IMR-90 (cell line): Measurements from ENCODE around the gene CNTN5. TPM values are rescaled to one million over a fixed set of nuclear protein-coding genes. Genes with fewer than 3 reads are reported as not detected.

Source experiments
- ATAC-seq: fragments of 200-7000 bp; cut with Tn5 transposase; 2 replicates; pipeline ENCODE4 v1.9.1; 2020; ENCODE audit warnings: low read depth, mild to moderate bottlenecking, moderate library complexity
- BruUV-seq: library from RNA; stranded (reverse); fragments of 400-500 nt; replicated peaks from 2 replicates; lab custom pipeline; 2021; lab: Mats Ljungman, UMichigan
- CTCF ChIA-PET: fragments of 300-600 bp; formaldehyde crosslinking; extraction: SDS; loops from one replicate; lab custom pipeline; 2021; ENCODE audit warnings: antibody characterized with exemption; lab: Yijun Ruan, JAX
- POLR2A ChIA-PET: fragments of 300-600 bp; sonication (Branson Sonifier 250); formaldehyde crosslinking; loops from one replicate; lab custom pipeline; 2022; ENCODE audit warnings: antibody characterized with exemption; ENCODE audit not compliant: unreplicated experiment; lab: Charles Lee
- DNase-seq: peaks from one replicate; pipeline ENCODE4 v3.0.0; 2013
- H2AFZ ChIP-seq: replicated peaks from 2 replicates; pipeline ENCODE3; 2013; ENCODE audit warnings: low read length, mild to moderate bottlenecking; ENCODE audit not compliant: poor library complexity
- H2AK5ac ChIP-seq: 2 replicates; pipeline ENCODE4 v1.6.1; 2013; ENCODE audit warnings: low read depth, low read length, inconsistent platforms
- H2AK9ac ChIP-seq: replicated peaks from 2 replicates; pipeline ENCODE3; 2013; ENCODE audit warnings: mild to moderate bottlenecking, low read depth, low read length, moderate library complexity; ENCODE audit not compliant: poor library complexity
- H2BK120ac ChIP-seq: 2 replicates; pipeline ENCODE4 v1.6.1; 2013; ENCODE audit warnings: low read depth, low read length, inconsistent platforms
- H2BK15ac ChIP-seq: 3 replicates; pipeline ENCODE4 v1.6.1; 2013; ENCODE audit warnings: low read depth, low read length, inconsistent platforms
- H2BK20ac ChIP-seq: 2 replicates; pipeline ENCODE4 v1.6.1; 2013; ENCODE audit warnings: low read depth, mild to moderate bottlenecking, inconsistent platforms, low read length, moderate library complexity
- H2BK5ac ChIP-seq: 2 replicates; pipeline ENCODE4 v1.6.1; 2013; ENCODE audit warnings: mild to moderate bottlenecking, low read depth, low read length, inconsistent platforms; ENCODE audit not compliant: poor library complexity, severe bottlenecking
- H3K14ac ChIP-seq: replicated peaks from 2 replicates; pipeline ENCODE4 v1.6.1; 2013; ENCODE audit warnings: low read depth, low read length, inconsistent platforms
- H3K18ac ChIP-seq: 2 replicates; pipeline ENCODE4 v1.6.1; 2013; ENCODE audit warnings: low read depth, low read length, control low read depth
- H3K23ac ChIP-seq: 2 replicates; pipeline ENCODE4 v1.6.1; 2013; ENCODE audit warnings: low read depth, low read length, inconsistent platforms
- H3K27ac ChIP-seq: 2 replicates; pipeline ENCODE4 v1.5.1; 2013; ENCODE audit warnings: mild to moderate bottlenecking, control low read depth, low read length; ENCODE audit not compliant: insufficient read depth
- H3K27me3 ChIP-seq: 2 replicates; pipeline ENCODE4 v1.6.1; 2013; ENCODE audit warnings: low read length; ENCODE audit not compliant: control insufficient read depth, insufficient read depth
- H3K36me3 ChIP-seq: 2 replicates; pipeline ENCODE4 v1.6.1; 2013; ENCODE audit warnings: low read length, mixed read lengths; ENCODE audit not compliant: control insufficient read depth, insufficient read depth
- H3K4ac ChIP-seq: 2 replicates; pipeline ENCODE4 v1.6.1; 2013; ENCODE audit warnings: low read depth, low read length, inconsistent platforms
- H3K4me1 ChIP-seq: 2 replicates; pipeline ENCODE4 v1.6.1; 2013; ENCODE audit warnings: low read length, mixed read lengths; ENCODE audit not compliant: control insufficient read depth, insufficient read depth
- H3K4me2 ChIP-seq: 2 replicates; pipeline ENCODE4 v1.6.1; 2013; ENCODE audit warnings: low read depth, mild to moderate bottlenecking, control low read depth, low read length, moderate library complexity
- H3K4me3 ChIP-seq: 2 replicates; pipeline ENCODE4 v1.5.1; 2013; ENCODE audit warnings: low read depth, mild to moderate bottlenecking, control low read depth, low read length, moderate library complexity; ENCODE audit not compliant: insufficient read depth
- H3K56ac ChIP-seq: 2 replicates; pipeline ENCODE4 v1.6.1; 2013; ENCODE audit warnings: low read length, inconsistent platforms; ENCODE audit not compliant: insufficient read depth; ENCODE audit errors: extremely low read depth
- H3K79me1 ChIP-seq, 2 experiments: 2 replicates each; pipeline ENCODE4 v1.6.1; 2013; ENCODE audit warnings: low read length in 2 of 2, inconsistent platforms in 1 of 2, low read depth in 1 of 2
- H3K9ac ChIP-seq: 2 replicates; pipeline ENCODE4 v1.6.1; 2013; ENCODE audit warnings: low read depth, low read length, control low read depth
- H3K9me1 ChIP-seq: 2 replicates; pipeline ENCODE4 v1.6.1; 2013; ENCODE audit warnings: low read length, inconsistent platforms; ENCODE audit not compliant: insufficient read depth
- H3K9me3 ChIP-seq: 2 replicates; pipeline ENCODE4 v1.6.1; 2013; ENCODE audit warnings: low read length; ENCODE audit not compliant: control insufficient read depth, insufficient read depth
- H4K20me1 ChIP-seq: 2 replicates; pipeline ENCODE4 v1.6.1; 2013; ENCODE audit warnings: low read length, inconsistent platforms; ENCODE audit not compliant: insufficient read depth
- H4K5ac ChIP-seq: 2 replicates; pipeline ENCODE4 v1.6.1; 2013; ENCODE audit warnings: mild to moderate bottlenecking, low read depth, low read length, control low read depth
- H4K8ac ChIP-seq, 2 experiments: 2 replicates each; pipeline ENCODE4 v1.6.1; 2013; ENCODE audit warnings: low read depth in 2 of 2, low read length in 2 of 2, control low read depth in 1 of 2, inconsistent platforms in 1 of 2
- H4K91ac ChIP-seq: 2 replicates; pipeline ENCODE4 v1.6.1; 2013; ENCODE audit warnings: low read depth, low read length, inconsistent platforms; ENCODE audit not compliant: insufficient read depth
- MXI1 ChIP-seq: IDR thresholded peaks from 2 replicates; pipeline ENCODE4 v1.6.1; 2012; ENCODE audit warnings: low read depth, mild to moderate bottlenecking, low read length, moderate library complexity, borderline replicate concordance
- POLR2A ChIP-seq: IDR thresholded peaks from 2 replicates; pipeline ENCODE4 v1.6.1; 2012; ENCODE audit warnings: mild to moderate bottlenecking, low read depth, low read length
- RFX5 ChIP-seq: IDR thresholded peaks from 2 replicates; pipeline ENCODE4 v1.8.0; 2012; ENCODE audit warnings: low read depth, mild to moderate bottlenecking, low read length, moderate library complexity
- SMC3 ChIP-seq: fragments of 150-350 bp; IDR thresholded peaks from 2 replicates; pipeline ENCODE4 v1.6.1; 2016; ENCODE audit warnings: low read depth, mild to moderate bottlenecking, antibody characterized with exemption, low read length, moderate library complexity
- USF2 ChIP-seq: fragments of 150-350 bp; IDR thresholded peaks from 2 replicates; pipeline ENCODE4 v1.6.1; 2017; ENCODE audit warnings: mild to moderate bottlenecking, antibody characterized with exemption, low read length, low read depth
- WGBS, 2 experiments: methylation state at CpG; one replicate each; pipeline versions ENCODE4 v1.1.5 to v1.1.7; 2013; ENCODE audit warnings: missing lambda C conversion rate in 2 of 2; ENCODE audit not compliant: insufficient read length in 1 of 2; ENCODE audit errors: extremely low coverage in 2 of 2; 5-methylcytosine and 5-hydroxymethylcytosine counted together
- dilution Hi-C: fragments of 300-500 bp; cut with HindIII; formaldehyde crosslinking; loops from one replicate; pipeline ENCODE4 v1.14.3; 2018; ENCODE audit warnings: low sequenced_read_pairs; ENCODE audit not compliant: unreplicated experiment
- in situ Hi-C: fragments of 300-500 bp; cut with MboI; formaldehyde crosslinking; loops from 3 replicates; pipeline ENCODE4 v1.14.3; 2019; ENCODE audit warnings: low sequenced_read_pairs, inconsistent platforms, mixed read lengths
- intact Hi-C: fragments of 100-400 bp; cut with micrococcal nuclease; formaldehyde crosslinking; loops from 2 replicates; pipeline ENCODE4 v1.10.0; 2022
- polyA plus RNA-seq, 3 experiments: library from polyadenylated mRNA; depleted of rRNA; stranded (reverse); fragments of >200 nt; gene quantifications; 2 replicates each; pipeline ENCODE4 v1.2.3, GENCODE V29; 2012; ENCODE audit warnings: low replicate concordance in 1 of 3
- total RNA-seq: library from RNA; depleted of rRNA; stranded (reverse); fragments of >200 nt; gene quantifications from 2 replicates; pipeline ENCODE4 v1.2.3, GENCODE V29; 2012
- TF ChIP-seq, protein P1 (sequence below): conservative IDR thresholded peaks from 2 replicates; pipeline ENCODE4 v1.5.1; 2012; ENCODE audit warnings: mild to moderate bottlenecking, low read depth, low read length, improper control_type of control experiment

CNTN5 gene
- total and polyA plus RNA-seq, 2 of the 4 experiments (the other 2 are of a cell fraction), result not detected

GRCh38 chr11:99968336-99968735 lies 947.6 kb downstream of the CNTN5 start:
- no peak overlapping the region for H2BK15ac ChIP-seq
- no CpG with 5 or more reads among the region's 1 CpG for WGBS, 2 experiments
- H2BK5ac ChIP-seq, result no peak overlapping the region
- TF ChIP-seq RFX5 (no peak), MXI1 (no peak), POLR2A (no peak), SMC3 (no peak), USF2 (no peak)
- TF ChIP-seq, protein P1, sequence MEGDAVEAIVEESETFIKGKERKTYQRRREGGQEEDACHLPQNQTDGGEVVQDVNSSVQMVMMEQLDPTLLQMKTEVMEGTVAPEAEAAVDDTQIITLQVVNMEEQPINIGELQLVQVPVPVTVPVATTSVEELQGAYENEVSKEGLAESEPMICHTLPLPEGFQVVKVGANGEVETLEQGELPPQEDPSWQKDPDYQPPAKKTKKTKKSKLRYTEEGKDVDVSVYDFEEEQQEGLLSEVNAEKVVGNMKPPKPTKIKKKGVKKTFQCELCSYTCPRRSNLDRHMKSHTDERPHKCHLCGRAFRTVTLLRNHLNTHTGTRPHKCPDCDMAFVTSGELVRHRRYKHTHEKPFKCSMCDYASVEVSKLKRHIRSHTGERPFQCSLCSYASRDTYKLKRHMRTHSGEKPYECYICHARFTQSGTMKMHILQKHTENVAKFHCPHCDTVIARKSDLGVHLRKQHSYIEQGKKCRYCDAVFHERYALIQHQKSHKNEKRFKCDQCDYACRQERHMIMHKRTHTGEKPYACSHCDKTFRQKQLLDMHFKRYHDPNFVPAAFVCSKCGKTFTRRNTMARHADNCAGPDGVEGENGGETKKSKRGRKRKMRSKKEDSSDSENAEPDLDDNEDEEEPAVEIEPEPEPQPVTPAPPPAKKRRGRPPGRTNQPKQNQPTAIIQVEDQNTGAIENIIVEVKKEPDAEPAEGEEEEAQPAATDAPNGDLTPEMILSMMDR, result no peak
- H3K4ac ChIP-seq, result no peak overlapping the region
- no peak overlapping the region for H3K4me3 ChIP-seq
- no TSS peak for BruUV-seq
- H3K4me2 ChIP-seq, result no peak overlapping the region
- H2AK5ac ChIP-seq, result no peak overlapping the region
- POLR2A ChIA-PET, result no interaction called here
- no peaks in the 10 kb centered on the region for H3K9me1 ChIP-seq
- no peaks in the 10 kb centered on the region for H3K36me3 ChIP-seq
- H4K20me1 ChIP-seq, result no peaks in the 10 kb centered on the region
- intact Hi-C loops, result no loop called here
- dilution Hi-C loops, result no loop called here
- H3K27me3 ChIP-seq, result no peaks in the 10 kb centered on the region
- no peak overlapping the region for H2BK20ac ChIP-seq
- H2BK120ac ChIP-seq, result no peak overlapping the region
- no peak overlapping the region for H3K9ac ChIP-seq
- H3K27ac ChIP-seq, result no peak overlapping the region
- no peak for ATAC-seq
- H2AFZ ChIP-seq, result no peak overlapping the region
- H4K8ac ChIP-seq, result no peak overlapping the region
- H3K4me1 ChIP-seq, result no peaks in the 10 kb centered on the region
- no peak overlapping the region for H4K5ac ChIP-seq
- peaks cover 4% of the 10 kb centered on the region; the same call in 1 of the 2 replicates for H3K9me3 ChIP-seq
- H3K23ac ChIP-seq, result no peak overlapping the region
- no peak overlapping the region for H3K14ac ChIP-seq
- in situ Hi-C loops, result no loop called here
- no peak overlapping the region for H4K91ac ChIP-seq
- no peak for DNase-seq
- CTCF ChIA-PET, result no interaction called here
- no peak overlapping the region for H3K56ac ChIP-seq
- no peak overlapping the region for H2AK9ac ChIP-seq
- H3K18ac ChIP-seq, result no peak overlapping the region
- H3K79me1 ChIP-seq, result no peaks in the 10 kb centered on the region
